ENCODE data around the gene RPL3. TPM values are rescaled to one million over a fixed set of nuclear protein-coding genes. Genes with fewer than 3 reads are reported as not detected.
"Not testable (repeated sequence)": the region's sequence is repeated elsewhere in the genome, so short reads cannot be mapped to it uniquely, and the experiment has no call there.

The RPL3 gene
- total RNA-seq, 2 donors from 2014 or later: 2,348 to 3,152 TPM

DNA sequence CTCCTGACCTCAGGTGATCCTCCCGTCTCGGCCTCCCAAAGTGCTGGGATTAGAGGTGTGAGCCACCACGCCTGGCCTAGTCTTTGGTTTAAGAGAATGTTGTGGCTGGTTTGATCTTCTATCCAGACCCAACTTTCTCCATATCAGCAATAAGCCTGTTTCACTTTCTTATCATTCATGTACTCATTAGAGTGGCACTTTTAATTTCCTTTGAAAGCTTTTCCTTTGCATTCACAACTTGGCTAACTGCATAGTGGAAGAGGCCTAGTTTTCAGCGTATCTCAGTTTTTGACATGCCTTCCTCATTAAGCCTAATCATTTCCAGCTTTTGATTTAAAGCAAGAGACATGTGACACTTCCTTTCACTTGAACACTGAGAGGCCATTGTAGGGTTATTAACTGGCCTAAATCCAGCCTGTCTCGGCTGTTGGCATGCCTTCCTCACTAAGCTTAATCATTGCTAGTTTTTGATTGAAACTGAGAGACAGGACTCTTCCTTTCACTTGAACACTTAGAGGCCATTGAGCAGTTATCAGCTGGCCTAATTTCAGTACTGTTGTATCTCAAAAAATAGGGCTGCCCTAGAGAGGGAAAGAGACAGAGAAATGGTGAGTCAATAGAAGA lies 13.1 kb upstream of the RPL3 start:
- DNase-seq (ENCODE audit: low spot score in 2 of 2) (no peak), ATAC-seq (peak in 1 of 2 donors; percentile 62)
- no peaks in the 10 kb centered on the region for H3K36me3 Mint-ChIP-seq
- H3K27ac Mint-ChIP-seq: no peak overlapping the region
- no peaks in the 10 kb centered on the region for H3K9me3 Mint-ChIP-seq

DNA sequence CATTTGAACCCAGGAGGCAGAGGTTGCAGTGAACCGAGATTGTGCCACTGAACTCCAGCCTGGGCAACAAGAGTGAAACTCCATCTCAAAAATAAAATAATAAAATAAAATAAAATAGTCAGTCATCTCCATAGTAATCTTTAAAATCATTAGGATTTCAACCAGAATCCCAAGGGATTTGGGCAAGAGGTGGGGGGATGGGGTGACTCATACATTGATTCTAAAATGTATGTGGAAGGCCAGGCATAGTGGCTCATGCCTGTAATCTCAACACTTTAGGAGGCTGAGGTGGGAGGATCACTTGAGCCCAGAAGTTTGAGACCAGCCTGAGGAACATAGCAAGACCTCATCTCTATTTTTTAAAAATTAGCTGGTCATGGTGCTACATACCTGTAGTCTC lies 11.1 kb upstream of the RPL3 start:
- H3K27ac Mint-ChIP-seq; ATAC-seq; H3K9me3 Mint-ChIP-seq; DNase-seq (ENCODE audit: low spot score in 2 of 2); H3K36me3 Mint-ChIP-seq: not testable (repeated sequence)

GRCh38 chr22:39327995-39328754 lies 8.8 kb upstream of the RPL3 start:
- ATAC-seq (no peak), DNase-seq (ENCODE audit: low spot score in 2 of 2) (no peak)
- no peaks in the 10 kb centered on the region for H3K9me3 Mint-ChIP-seq
- no peak overlapping the region for H3K27ac Mint-ChIP-seq
- H3K36me3 Mint-ChIP-seq: no peaks in the 10 kb centered on the region

DNA sequence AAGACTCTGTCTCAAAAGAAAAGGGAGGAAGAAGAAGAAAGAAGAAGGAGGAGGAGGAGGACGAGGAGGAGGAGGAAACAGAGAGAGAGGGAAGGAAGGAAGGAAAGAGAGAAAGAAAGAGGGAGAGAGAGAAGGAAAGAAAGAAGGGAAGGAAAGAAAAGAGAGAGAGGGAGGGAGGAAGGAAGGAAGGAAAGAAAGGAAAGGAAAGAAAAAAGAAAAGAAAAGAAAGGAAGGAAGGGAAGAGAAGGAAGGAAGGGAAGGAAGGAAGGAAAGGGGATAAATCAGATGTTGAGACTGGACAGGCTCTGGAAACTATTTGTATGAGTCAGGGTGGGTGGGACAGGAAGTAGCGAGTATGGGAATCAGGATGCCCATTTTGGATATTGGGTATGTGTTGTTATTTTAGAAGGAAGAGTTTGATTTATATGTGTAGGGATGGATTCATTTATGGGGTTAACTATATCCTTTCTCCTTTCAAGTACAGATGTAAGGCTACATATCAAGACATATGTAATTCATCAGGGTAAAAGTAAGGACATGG lies 6.0 kb upstream of the RPL3 start:
- Mint-ChIP-seq H3K36me3 (no peaks in the 10 kb centered on the region), H3K27ac (no peak overlapping the region), H3K9me3 (no peaks in the 10 kb centered on the region)
- DNase-seq (ENCODE audit: low spot score in 2 of 2): no peak
- no peak for ATAC-seq

DNA sequence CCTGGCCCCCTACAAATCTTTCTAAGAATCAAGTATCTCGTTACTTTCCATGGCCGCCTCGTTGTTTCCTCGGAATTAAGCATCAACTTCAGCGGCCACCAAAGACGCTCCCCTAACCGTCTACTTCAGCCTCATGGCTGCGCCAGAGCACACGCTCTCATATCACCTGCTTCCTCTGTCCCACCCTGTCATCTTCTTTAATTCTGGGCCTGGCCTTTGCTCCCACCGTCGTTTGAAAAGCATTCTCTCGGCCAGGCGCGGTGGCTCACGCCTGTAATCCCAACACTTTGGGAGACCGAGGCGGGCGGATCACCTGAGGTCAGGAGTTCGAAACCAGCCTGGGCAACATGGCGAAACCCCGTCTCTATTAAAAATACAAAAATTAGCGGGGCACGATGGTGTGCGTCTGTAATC lies 1.2 kb upstream of the RPL3 start:
- peaks cover 38 to 40% of the 10 kb centered on the region in 2 donors for H3K36me3 Mint-ChIP-seq
- ATAC-seq; H3K9me3 Mint-ChIP-seq; DNase-seq (ENCODE audit: low spot score in 2 of 2): not testable (repeated sequence)
- peak overlapping the region; percentile 98 to 100 for H3K27ac Mint-ChIP-seq

DNA sequence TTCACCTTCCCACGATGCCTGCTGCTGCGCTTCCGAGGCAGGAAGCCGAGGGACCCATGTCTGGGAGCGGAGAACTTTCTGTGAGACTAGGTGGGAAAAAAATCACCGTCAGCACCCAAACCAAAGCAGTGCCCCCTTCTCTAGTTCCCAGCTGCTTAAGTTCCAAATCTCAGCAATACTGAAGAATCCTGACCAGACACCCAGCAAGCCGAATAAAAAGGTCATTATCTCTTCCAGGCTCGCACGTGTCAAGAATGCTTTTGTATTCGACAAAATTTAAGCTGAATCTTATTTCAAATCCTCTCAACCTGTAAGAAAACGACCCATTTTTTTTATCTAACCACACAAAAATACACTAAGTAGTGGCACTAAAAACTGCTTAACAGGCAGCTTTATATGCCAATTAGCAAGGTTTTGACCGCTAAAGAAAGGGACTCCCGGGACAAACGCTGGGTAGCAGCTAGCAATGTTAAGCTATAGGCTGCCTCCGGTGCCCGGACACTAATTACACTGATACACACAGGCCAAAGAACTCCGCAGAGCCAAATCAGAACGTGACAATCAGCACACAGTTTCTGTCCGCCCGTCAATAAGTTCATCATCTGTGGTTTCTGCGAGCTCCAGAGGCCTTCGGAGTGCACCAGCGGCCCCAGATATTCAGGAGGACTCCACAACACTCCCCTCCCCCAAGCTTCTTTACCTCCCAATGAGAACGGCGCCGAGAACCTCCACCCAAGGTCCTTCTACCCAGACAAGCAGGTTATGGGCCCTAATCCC lies 728 bp downstream of the RPL3 start:
- no peak for DNase-seq (ENCODE audit: low spot score in 2 of 2)
- Mint-ChIP-seq H3K36me3 (peaks cover 54% of the 10 kb centered on the region in 2 donors), H3K27ac (peak overlapping the region; percentile 98 to 100), H3K9me3 (no peaks in the 10 kb centered on the region)
- ATAC-seq: no peak

GRCh38 chr22:39317775-39318506 lies 1.5 kb downstream of the RPL3 start:
- no peaks in the 10 kb centered on the region for H3K9me3 Mint-ChIP-seq
- ATAC-seq (no peak), DNase-seq (ENCODE audit: low spot score in 2 of 2) (no peak)
- peak overlapping the region; percentile 98 to 100 for H3K27ac Mint-ChIP-seq
- H3K36me3 Mint-ChIP-seq: peaks cover 61% of the 10 kb centered on the region in 2 donors

- no peak for DNase-seq (ENCODE audit: low spot score in 2 of 2)
- Mint-ChIP-seq H3K9me3 (no peaks in the 10 kb centered on the region), H3K27ac (peak overlapping the region; percentile 98 to 100), H3K36me3 (peaks cover 61% of the 10 kb centered on the region in 2 donors)
- no peak for ATAC-seq
Observed at GRCh38 chr22:39317084-39317774, 2.2 kb downstream of the RPL3 start.

- H3K27ac Mint-ChIP-seq: peak overlapping the region; percentile 98 to 100
- H3K9me3 Mint-ChIP-seq: no peaks in the 10 kb centered on the region
- ATAC-seq (peak; percentile 47 to 51), DNase-seq (ENCODE audit: low spot score in 2 of 2) (peak; percentile 77 to 84)
- H3K36me3 Mint-ChIP-seq: peaks cover 61% of the 10 kb centered on the region in 2 donors
Observed at GRCh38 chr22:39316440-39317083, 2.9 kb downstream of the RPL3 start.

- Mint-ChIP-seq H3K27ac (peak overlapping the region; percentile 98 to 100), H3K36me3 (peaks cover 61% of the 10 kb centered on the region in 2 donors), H3K9me3 (no peaks in the 10 kb centered on the region)
- ATAC-seq (no peak), DNase-seq (ENCODE audit: low spot score in 2 of 2) (no peak)
Observed at GRCh38 chr22:39315389-39315788, 4.0 kb downstream of the RPL3 start.

DNA sequence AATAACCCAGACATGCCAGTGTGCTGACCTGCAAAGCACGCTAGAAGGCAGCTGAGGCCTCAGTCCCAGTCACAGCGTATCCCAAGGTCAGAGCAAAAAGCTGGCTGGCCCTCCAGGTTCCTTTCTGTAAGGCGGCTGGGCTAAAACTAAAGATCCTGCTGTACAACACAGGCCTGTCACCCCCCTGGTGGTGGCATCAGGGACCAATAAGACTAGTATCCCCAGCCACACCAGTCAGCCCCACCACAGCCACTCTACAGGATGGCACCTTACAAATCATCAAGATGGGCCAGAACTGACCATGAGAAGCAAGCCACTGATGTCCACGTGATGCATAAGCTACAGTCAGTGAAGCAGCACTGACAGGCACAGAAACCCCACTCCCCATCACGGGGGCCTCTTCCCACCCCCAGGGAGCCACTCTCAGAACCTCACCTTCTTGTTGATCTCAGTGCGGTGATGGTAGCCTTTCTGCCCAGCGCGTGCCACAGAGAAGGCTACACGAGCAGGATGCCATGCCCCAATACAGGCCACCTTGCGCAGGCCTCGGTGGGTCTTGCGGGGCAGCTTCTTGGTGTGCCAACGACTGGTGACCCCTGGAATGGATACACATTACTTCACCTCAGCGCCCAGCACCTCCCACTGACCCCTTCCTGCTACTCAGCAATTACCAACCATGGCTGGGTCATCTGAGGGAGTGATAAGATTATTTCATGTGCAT lies 5.0 kb downstream of the RPL3 start:
- ATAC-seq (no peak), DNase-seq (ENCODE audit: low spot score in 2 of 2) (no peak)
- H3K9me3 Mint-ChIP-seq: no peaks in the 10 kb centered on the region
- peaks cover 59 to 60% of the 10 kb centered on the region in 2 donors for H3K36me3 Mint-ChIP-seq
- H3K27ac Mint-ChIP-seq: peak overlapping the region in 1 of 2 donors; percentile 100

- Mint-ChIP-seq H3K27ac (peak overlapping the region; percentile 69 to 100), H3K36me3 (peaks cover 49 to 50% of the 10 kb centered on the region in 2 donors), H3K9me3 (no peaks in the 10 kb centered on the region)
- no peak for DNase-seq (ENCODE audit: low spot score in 2 of 2)
- ATAC-seq: no peak
Observed at GRCh38 chr22:39313258-39314001, 6.0 kb downstream of the RPL3 start.

GRCh38 chr22:39312410-39312809 lies 7.0 kb downstream of the RPL3 start:
- Mint-ChIP-seq H3K27ac (peak overlapping the region; percentile 69 to 98), H3K36me3 (peaks cover 39 to 40% of the 10 kb centered on the region in 2 donors), H3K9me3 (no peaks in the 10 kb centered on the region)
- no peak for DNase-seq (ENCODE audit: low spot score in 2 of 2)
- no peak for ATAC-seq
